Adipocyte (in vitro differentiated cells): ENCODE results near the gene FCHSD2.

Experiments
- DNase-seq: peaks from one replicate; pipeline ENCODE4 v3.0.0-alpha.2; 2015; ENCODE audit warnings: low read depth
- H3K27me3 ChIP-seq: replicated peaks from 2 replicates; pipeline ENCODE4 v1.7.0; 2013; ENCODE audit warnings: mild to moderate bottlenecking, low read length, moderate library complexity; ENCODE audit not compliant: control insufficient read depth, insufficient read depth
- H3K36me3 ChIP-seq: 2 replicates; pipeline ENCODE4 v1.7.0; 2013; ENCODE audit warnings: low read length, mild to moderate bottlenecking, moderate library complexity; ENCODE audit not compliant: control insufficient read depth, insufficient read depth, severe bottlenecking
- H3K4me1 ChIP-seq: 2 replicates; pipeline ENCODE4 v1.7.0; 2013; ENCODE audit warnings: mild to moderate bottlenecking, low read length, moderate library complexity; ENCODE audit not compliant: control insufficient read depth, insufficient read depth
- H3K4me3 ChIP-seq: 2 replicates; pipeline ENCODE4 v1.7.0; 2013; ENCODE audit warnings: mild to moderate bottlenecking, low read length, moderate library complexity
- H3K9ac ChIP-seq: 2 replicates; pipeline ENCODE4 v1.7.0; 2013; ENCODE audit warnings: mild to moderate bottlenecking, low read length, moderate library complexity
- H3K9me3 ChIP-seq: 2 replicates; pipeline ENCODE4 v1.7.0; 2013; ENCODE audit warnings: mild to moderate bottlenecking, low read length, moderate library complexity; ENCODE audit not compliant: control insufficient read depth

Gene FCHSD2

DNA sequence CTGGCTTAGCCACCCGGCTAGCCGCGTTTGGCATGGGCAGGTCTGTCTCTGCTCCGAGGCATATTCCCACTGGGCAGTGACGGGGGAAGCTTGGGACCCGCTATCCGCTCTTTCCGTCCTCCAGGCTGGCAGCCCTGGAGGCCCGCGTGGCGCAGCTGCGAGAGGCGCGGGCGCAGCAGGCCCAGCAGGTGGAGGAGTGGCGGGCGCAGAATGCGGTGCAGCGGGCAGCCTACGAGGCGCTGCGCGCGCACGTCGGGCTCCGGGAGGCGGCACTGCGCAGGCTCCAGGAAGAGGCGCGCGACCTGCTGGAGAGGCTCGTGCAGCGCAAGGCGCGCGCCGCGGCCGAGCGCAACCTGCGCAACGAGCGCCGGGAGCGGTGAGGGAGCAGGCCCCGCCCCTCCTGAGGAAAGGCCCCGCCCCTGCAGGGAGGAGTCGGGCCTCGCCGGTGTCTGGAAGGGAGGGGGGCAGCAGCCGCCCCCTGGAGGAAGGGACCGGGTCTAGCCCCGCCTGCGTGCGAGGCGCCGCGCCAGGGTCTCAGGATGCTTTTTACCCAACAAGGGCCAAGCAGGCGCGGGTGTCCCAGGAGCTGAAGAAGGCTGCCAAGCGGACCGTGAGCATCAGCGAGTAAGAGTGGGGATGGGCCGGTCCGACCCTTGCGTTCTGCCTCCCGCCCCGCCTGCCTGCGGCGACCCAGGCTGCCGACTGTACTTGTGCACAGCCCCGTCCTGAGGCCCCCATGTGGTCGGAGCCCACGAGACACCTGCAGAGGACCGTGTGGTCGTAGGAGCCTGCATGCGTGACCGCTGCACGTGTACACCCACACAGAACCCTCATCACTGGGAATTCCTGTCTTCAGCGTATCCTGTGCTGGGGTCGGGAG is 320.0 kb downstream of the FCHSD2 start:
- peak; percentile 93 for DNase-seq
- peak overlapping the region; percentile 85 for H3K9ac ChIP-seq
- no peaks in the 10 kb centered on the region for H3K9me3 ChIP-seq
- peaks cover 6% of the 10 kb centered on the region for H3K36me3 ChIP-seq
- H3K4me1 ChIP-seq: peaks cover 8% of the 10 kb centered on the region
- no peaks in the 10 kb centered on the region for H3K27me3 ChIP-seq
- peak overlapping the region; percentile 82 for H3K4me3 ChIP-seq

DNA sequence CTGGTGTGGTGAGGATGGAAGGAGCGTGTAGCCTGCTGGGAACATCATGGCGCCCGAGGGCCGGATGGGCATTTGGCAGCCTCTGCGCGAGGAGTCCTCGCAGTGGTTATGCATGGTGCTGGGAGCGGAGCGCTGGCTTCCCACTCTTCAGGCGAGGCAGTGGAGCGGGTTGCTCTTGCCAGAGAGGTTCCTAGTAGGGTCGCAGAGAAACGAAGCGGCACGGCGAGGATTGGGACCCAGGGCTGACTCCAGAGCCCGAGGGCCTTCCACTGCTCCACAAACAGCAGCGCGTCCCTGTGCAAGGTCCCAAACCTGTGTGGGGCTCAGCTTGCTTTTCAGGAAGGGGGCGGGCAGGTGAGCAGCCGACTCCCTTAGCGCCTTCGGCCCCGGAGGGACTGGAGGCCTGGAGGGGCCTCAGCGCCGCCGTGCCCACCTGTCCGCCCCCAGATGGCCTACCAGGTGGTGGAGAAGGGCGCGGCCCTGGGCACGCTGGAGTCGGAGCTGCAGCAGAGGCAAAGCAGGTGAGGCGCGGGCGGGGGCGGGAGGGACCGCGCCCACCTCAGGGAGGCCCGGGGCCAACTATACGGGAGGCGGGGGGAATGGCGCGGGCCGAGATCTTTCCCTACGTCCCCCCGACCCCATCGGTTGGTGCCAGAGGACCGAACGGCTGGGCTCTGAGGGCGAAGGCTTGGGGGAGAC is 320.7 kb downstream of the FCHSD2 start:
- Histone ChIP-seq H3K36me3 (peaks cover 6% of the 10 kb centered on the region), H3K4me3 (peak overlapping the region; percentile 82), H3K27me3 (no peaks in the 10 kb centered on the region), H3K4me1 (peaks cover 8% of the 10 kb centered on the region), H3K9me3 (no peaks in the 10 kb centered on the region), H3K9ac (peak overlapping the region; percentile 85)
- DNase-seq: no peak

DNA sequence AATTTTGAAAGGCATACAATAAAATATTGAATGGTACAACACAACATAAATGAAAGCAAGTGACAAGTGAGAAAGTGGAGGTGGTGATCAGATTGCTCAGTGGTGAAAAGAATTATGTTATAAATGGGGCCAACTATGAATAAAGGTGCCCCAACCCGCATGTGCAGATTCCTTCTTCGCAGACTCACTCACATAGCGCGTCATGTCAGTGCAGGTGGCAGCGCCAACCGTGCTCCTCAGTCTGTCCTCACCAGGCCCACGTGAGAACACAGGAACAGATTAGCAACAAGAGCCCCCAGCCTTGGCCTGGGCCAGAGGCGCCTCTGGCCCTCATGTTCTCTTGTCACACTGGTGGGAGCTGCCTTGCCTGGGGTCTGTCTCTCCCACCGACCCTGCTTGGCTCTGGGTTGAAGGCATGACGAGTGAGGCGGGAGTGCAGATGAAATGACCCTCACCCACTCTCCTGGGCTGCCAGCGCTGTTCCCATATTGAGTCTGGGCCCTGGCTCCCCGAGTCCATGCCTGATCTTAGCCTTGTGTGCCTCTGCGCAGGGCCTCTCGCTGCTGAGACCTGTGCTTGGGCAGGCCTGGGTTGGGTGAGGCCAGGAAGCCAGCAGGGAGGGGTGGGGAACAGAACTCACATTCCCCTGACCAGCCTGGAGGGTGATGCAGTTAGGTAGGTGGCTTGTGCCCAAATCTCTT is 321.5 kb downstream of the FCHSD2 start:
- H3K4me3 ChIP-seq: no peak overlapping the region
- no peaks in the 10 kb centered on the region for H3K27me3 ChIP-seq
- no peak for DNase-seq
- no peak overlapping the region for H3K9ac ChIP-seq
- peaks cover 6% of the 10 kb centered on the region for H3K36me3 ChIP-seq
- H3K4me1 ChIP-seq: peaks cover 9% of the 10 kb centered on the region
- H3K9me3 ChIP-seq: no peaks in the 10 kb centered on the region

DNA sequence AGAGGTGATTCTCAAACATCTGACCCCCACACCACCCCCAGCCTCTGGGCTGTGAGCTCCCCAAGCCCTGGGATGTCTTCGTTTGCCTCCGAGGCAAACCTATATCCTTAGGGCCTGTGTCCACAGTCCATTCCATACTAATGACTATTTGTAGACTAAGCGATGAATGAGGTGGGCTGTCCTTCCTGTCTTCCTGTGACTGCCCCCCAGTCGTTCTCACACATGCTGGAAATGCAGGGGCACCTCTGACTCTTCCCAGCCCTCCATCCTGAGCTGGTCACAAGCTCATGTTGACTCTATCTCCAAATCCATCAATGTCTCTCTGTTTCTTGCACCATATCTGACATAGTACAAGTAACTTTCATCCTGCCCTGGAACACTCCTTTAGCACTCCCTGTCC is 323.1 kb downstream of the FCHSD2 start:
- H3K4me1 ChIP-seq: peaks cover 15% of the 10 kb centered on the region
- no peak overlapping the region for H3K4me3 ChIP-seq
- peaks cover 6% of the 10 kb centered on the region for H3K36me3 ChIP-seq
- no peaks in the 10 kb centered on the region for H3K9me3 ChIP-seq
- no peaks in the 10 kb centered on the region for H3K27me3 ChIP-seq
- H3K9ac ChIP-seq: no peak overlapping the region
- DNase-seq: no peak

DNA sequence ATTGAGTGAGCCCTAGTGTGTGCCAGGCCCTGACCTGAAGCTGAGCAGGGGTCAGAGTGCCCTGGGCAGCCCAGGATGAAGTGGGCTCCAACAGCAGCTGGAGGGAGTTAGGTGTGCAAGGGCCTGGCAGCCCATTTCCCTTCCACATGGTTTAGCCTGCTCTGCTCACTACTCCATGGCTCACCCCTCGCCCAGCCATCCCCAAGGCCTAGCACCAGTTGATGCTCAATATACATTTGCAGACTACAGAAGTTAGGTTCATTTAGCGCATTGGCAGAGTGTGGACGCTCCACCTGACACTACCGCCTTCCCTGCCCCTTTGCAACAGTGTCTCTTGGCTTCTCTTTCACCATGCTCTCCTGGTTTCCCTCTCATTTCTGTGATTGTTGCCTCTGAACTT is 324.2 kb downstream of the FCHSD2 start:
- no peaks in the 10 kb centered on the region for H3K9me3 ChIP-seq
- H3K4me1 ChIP-seq: peaks cover 23% of the 10 kb centered on the region
- no peak for DNase-seq
- H3K36me3 ChIP-seq: peaks cover 6% of the 10 kb centered on the region
- H3K27me3 ChIP-seq: no peaks in the 10 kb centered on the region
- no peak overlapping the region for H3K9ac ChIP-seq
- no peak overlapping the region for H3K4me3 ChIP-seq

DNA sequence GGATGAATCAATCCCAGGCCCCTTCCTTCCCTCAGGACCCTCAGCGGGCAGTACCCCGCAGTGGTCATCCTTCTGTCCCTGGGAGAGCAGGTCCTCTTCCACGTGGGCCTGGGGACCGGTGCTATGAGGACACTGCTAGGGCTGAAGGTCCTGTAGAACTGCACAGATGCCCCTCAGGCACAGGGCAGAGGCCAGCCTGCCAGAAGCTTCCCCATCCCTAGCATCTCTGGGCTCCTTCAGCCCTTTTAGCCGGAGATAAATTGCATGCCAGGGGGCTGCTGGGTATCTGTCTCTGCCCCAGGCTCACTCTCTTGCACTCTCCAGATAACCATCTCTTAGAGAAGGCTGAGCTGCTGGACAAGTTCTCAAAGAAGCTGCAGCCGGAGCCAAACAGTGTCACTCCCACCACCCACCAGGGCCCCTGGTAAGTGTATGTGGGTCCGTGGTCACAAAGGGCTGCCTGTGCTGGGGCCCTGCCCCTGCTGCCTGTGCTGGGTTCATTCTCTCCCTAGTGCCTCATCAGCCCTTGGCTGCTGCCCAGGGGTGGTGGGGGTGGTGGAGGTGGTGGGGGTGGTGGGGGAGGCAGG is 325.6 kb downstream of the FCHSD2 start:
- no peak overlapping the region for H3K4me3 ChIP-seq
- H3K9ac ChIP-seq: no peak overlapping the region
- no peaks in the 10 kb centered on the region for H3K27me3 ChIP-seq
- no peak for DNase-seq
- H3K4me1 ChIP-seq: peaks cover 25% of the 10 kb centered on the region
- H3K9me3 ChIP-seq: no peaks in the 10 kb centered on the region
- peaks cover 6% of the 10 kb centered on the region for H3K36me3 ChIP-seq

GRCh38 chr11:72815110-72815618 is 327.0 kb downstream of the FCHSD2 start:
- H3K36me3 ChIP-seq: peaks cover 6% of the 10 kb centered on the region
- H3K9ac ChIP-seq: peak overlapping the region; percentile 90
- H3K4me1 ChIP-seq: peaks cover 26% of the 10 kb centered on the region
- H3K27me3 ChIP-seq: no peaks in the 10 kb centered on the region
- DNase-seq: no peak
- H3K4me3 ChIP-seq: peak overlapping the region; percentile 92
- no peaks in the 10 kb centered on the region for H3K9me3 ChIP-seq

DNA sequence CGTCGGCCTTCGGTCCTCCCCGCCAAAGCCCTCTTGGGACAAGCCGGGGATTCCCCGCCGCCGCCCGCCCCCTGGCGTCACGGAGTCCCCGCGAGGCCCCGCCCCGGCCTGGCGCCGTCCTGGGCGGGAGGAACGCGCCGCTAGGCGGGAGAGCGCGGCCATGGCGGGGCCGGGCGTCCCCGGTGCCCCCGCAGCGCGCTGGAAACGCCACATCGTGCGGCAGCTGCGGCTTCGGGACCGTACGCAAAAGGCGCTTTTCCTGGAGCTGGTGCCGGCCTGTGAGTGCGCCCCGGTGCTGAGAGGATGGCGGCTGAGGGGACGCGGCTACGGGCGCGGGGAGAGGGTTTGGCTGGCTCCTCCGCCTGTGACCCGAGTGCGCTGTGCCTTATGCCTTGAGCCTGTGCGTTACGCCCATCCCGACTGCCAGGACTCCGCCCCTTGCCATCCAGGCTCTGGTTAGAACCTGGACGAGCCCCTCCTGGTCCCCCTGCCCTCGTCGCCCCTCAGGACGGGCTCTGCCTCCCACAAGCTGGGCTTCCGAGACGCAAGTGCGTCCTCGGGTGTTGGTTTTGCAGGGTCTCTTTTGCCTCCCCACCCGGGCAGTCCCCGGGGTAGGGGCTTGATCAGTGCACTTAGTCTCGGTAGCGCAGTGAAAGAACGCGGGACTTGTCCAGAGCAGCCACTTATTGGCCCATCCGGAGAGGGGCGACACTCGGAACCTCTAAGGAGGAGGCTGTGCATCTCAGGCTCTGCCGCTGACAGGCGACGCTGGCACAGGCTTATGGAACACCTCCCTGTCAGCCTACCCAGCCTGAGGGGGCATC is 327.6 kb downstream of the FCHSD2 start, which contains the start of gene ATG16L2:
ATG16L2 (plus strand) TSS at position 126 of the 824 bp plus-strand sequence; CDS start at position 161, 35 bp downstream.
- DNase-seq: peak; percentile 97
- peaks cover 6% of the 10 kb centered on the region for H3K36me3 ChIP-seq
- H3K9ac ChIP-seq: peak within 1 kb of the TSS; percentile 90
- no peaks in the 10 kb centered on the region for H3K9me3 ChIP-seq
- no peaks in the 10 kb centered on the region for H3K27me3 ChIP-seq
- peaks cover 26% of the 10 kb centered on the region for H3K4me1 ChIP-seq
- H3K4me3 ChIP-seq: peak within 1 kb of the TSS; percentile 92

DNA sequence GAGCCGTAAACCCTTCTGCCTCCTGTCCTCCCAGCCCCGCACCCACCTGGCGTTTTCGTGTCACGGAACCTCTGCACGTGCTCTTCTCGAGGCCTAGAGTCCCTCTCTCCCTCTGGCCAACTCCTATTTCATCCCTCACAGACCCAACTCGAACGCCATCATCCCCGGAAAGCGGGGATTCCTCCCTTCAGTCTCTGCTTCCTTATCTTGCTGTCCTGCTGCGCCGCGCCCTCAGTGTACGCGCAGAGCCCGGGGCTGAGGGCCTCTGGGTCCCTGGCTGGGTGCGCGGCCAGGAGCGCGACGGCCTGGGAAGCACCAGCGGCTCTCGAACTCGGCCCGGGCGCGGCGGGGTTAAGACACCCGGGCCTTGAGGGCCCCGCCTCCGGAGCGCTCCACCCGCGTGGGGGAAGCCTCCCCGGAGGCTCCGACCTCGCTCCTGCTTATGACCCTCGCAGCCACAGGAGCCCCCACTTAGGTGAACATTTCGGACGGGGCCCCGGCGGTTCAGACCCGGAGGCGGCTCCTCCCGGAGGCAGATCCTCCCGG is 328.3 kb downstream of the FCHSD2 start:
- Histone ChIP-seq H3K36me3 (peaks cover 10% of the 10 kb centered on the region), H3K27me3 (no peaks in the 10 kb centered on the region), H3K9ac (peak overlapping the region; percentile 90), H3K9me3 (no peaks in the 10 kb centered on the region), H3K4me1 (peaks cover 26% of the 10 kb centered on the region), H3K4me3 (peak overlapping the region; percentile 92)
- DNase-seq: peak; percentile 92
